ENCODE data around the gene HOXB8.

DNA sequence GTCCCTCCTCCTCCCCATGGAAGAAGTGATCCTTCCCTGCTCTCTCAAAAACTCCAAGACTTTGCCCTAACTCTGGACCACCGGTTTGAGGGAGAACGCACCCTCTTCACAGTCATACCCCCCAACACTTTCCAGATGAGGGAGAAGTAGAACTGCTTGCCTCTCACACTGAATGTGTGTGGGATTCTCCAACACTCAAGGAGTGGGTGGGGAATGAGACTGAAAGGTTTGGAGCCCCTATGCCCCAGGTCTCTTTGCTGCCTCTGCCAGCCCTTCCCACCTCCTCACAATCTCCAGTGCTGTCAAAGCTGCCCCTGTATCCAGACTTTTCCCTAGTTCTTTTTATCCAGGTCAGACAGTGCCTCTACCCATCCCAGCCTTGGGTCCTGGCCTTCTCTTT, 48.4 kb downstream of the HOXB8 start:
- TF ChIP-seq, protein P1, sequence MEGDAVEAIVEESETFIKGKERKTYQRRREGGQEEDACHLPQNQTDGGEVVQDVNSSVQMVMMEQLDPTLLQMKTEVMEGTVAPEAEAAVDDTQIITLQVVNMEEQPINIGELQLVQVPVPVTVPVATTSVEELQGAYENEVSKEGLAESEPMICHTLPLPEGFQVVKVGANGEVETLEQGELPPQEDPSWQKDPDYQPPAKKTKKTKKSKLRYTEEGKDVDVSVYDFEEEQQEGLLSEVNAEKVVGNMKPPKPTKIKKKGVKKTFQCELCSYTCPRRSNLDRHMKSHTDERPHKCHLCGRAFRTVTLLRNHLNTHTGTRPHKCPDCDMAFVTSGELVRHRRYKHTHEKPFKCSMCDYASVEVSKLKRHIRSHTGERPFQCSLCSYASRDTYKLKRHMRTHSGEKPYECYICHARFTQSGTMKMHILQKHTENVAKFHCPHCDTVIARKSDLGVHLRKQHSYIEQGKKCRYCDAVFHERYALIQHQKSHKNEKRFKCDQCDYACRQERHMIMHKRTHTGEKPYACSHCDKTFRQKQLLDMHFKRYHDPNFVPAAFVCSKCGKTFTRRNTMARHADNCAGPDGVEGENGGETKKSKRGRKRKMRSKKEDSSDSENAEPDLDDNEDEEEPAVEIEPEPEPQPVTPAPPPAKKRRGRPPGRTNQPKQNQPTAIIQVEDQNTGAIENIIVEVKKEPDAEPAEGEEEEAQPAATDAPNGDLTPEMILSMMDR (IDR thresholded peaks at IDR 0.05): no peak
- TF ChIP-seq POLR2AphosphoS5 (IDR thresholded peaks at IDR 0.05): no peak

Measured in prostate gland (tissue), 2 donors.